NCI-H2107 treated with DMSO at 0.1 percent for 48 hours (cell line): Measurements from ENCODE around the gene EDNRB.
"Not testable (repeated sequence)": the region's sequence is repeated elsewhere in the genome, so short reads cannot be mapped to it uniquely, and the experiment has no call there.

ENCODE experiments used
- DNase-seq: peaks from one replicate; lab custom pipeline; 2025; ENCODE audit not compliant: unreplicated experiment; lab: John Stamatoyannopoulos, UW

EDNRB gene

DNA sequence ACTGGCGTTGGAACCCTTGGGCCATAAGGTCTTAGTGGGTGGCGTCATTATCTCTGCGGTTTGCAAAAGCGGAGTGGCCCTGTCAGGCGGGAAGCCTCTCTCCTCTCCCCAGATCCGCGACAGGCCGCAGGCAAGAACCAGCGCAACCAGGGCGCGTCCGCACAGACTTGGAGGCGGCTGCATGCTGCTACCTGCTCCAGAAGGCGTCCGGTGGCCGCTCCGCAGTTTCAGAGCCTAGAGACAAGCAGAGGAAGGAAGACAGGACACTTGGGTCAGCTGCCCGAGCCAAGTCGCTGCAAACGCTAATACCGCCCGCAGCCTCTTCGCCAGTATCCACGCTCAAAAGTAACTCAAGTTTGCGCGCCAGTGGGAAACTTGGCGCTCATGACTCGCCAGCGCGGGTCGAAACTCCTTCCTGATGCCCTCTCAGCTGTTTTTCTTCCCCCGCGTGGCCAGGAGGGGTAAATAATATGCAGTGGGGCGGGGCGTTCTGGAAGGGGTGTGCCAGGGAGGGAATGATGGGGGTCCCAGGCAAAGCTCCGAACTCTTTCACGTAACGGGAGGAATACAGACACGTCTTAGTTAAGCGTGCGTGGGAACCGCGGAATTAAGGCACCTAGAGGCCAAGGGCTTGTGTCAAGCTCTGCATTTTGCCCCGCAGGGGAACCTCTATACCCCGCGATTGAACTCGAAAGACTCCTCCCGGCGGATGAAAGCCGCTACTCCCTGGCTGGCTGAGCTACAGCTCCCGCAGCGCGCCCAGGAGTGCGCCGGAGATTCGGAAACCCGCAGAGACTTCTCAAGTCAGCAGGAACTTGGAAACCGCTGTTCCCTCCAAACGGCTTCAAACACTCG, at the start of gene EDNRB:
Gene EDNRB, minus strand, starts transcription at position 441 of the 855 bp plus-strand sequence. Its CDS starts 258 bp downstream, at position 183.
- DNase-seq, result no peak

DNA sequence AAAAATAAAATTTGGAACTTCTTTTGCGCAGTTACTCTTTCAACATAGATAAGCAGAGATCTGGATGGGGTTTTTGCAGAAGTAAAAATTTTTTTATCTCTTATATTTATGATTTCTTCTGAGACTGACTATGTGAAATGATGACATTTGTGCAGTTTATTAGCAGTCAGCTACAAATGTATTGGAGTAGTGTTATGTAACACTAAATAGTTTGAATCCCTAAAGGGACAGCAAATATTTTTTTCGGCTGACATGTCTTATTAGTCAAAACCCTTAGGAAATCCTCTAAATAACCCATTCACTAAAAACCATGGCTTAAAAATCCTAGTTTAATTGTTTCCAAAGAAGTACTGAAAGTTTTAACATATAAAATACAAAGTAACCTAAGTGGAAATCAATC, 48.0 kb upstream of the EDNRB start:
- DNase-seq, result no peak

DNA sequence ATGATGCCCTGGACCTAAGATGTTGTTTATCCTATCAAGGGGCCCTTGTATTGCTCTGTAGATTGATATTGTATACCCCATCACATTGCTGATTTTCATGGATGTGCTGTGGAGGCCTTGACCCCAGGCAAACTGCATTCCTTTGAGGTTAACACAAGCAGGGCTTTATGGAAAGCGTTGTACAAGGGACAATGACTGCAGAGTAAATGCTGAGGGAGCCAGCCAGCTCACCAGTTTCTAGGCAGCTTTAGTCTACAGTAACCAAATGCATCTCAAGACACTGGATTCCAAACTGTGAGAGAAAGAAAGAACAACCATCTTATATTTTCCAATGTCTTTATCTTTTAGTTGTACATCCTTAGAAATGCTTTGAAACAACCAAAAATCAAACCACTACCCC, 34.1 kb upstream of the EDNRB start:
- DNase-seq, result no peak

DNA sequence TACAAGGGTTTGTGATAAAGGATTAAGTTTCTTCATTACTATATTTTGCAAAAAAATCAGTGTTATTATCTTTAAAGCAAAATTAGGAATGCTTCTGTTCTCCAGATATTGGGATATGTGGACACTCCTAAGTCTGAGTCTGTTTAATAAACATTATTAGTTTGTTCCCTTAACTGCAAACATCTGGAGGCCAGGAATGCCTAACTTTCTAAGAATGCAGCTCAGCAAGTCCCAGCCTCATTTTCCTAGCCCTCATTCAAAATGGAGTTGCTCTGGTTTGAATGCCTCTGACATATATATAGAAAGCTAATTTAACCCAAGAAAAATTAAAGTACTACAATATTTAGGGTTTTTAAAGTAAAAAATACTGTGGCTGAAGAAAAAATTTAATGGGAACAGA, 33.6 kb upstream of the EDNRB start:
- no peak for DNase-seq

DNA sequence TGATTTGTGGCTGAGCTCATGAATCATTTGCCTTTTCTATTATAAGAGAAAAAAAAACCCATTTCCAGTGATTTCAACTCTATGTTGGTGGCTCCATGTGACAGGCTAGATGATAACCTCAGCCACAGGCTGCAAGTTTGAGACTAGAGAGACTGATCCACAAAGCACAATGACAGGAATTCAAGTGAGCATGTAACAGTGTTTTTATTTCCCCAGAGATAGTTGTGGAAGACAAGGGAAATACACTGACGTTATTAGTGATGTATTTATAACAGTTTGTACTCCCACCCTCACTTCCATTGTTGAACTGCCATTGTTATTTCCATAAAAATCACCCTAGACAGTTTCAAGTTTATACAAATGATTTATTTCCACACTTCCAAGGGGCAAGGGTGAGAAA, 27.9 kb upstream of the EDNRB start:
- no peak for DNase-seq

DNA sequence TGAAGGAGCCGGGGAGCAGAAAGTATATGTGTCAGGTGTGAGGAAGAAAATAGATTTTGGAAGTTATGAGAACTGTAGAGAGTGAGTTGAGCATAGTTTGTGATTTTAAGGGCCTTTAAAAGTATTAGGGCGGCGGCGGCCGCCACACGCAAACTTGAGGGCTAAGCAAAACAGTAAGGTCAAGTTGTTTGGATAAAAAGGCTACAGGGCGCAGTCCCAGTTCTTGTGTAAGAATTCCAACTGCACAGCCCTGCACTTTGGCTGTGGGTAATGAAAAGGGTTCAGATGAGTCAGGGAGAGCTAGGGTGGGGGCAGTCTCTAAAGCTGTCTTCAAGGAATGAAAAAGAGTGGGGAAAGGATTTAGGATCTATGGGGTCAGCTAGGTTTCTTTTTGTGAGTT, 16.4 kb upstream of the EDNRB start:
- not testable (repeated sequence) for DNase-seq

DNA sequence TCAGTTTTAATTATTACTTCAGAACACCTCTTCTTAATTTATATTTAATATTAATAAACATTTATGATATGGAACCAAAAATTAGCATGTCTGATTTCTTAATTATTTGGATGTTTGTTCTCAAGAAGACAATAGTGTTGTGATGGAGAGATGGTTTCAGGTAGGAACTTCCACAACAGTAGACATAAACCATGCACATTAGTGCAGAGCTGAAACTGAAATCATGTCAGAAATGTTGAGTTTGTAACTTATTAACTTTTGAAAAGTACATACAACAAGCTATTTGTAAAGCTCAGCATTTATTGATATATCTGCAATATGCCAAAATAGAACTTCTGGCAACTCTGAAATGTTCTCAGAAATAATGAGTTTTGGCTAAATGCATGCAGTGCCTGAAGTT, 11.8 kb upstream of the EDNRB start:
- DNase-seq, result no peak

DNA sequence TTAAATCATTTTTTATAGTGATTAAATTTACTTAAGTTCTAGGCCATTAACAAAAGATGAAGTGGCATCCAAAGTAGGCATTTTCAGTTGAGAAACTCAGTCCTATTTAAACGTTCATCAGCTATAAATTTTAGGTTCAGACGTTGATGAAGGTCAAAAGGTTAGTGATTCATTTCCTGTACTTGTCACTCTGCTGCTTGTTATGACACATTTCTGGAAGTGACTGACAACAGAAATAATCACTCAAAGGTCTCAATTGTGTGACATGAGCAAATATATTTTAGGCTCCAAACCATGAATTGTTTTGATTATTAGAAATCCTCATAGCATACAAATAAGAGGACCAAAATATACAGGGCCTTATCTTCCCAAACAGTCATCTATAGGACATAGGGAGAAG, 10.3 kb upstream of the EDNRB start:
- DNase-seq, result no peak

DNA sequence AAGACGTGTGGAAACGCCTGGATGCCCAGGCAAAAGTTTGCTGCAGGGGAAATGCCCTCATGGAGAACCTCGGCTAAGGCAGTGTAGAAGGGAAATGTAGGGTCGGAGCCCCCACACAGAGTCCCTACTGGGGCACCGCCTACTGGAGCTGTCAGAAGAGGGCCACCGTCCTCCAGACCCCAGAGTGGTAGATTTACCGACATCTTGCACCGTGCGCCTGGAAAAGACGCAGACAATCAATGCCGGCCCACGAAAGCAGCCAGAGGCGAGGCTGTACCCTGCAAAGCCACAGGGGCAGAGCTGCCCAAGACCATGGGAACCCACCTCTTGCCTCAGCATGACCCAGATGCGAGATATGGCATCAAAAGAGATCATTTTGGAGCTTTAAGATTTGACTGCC, 7.0 kb upstream of the EDNRB start:
- DNase-seq, result no peak

DNA sequence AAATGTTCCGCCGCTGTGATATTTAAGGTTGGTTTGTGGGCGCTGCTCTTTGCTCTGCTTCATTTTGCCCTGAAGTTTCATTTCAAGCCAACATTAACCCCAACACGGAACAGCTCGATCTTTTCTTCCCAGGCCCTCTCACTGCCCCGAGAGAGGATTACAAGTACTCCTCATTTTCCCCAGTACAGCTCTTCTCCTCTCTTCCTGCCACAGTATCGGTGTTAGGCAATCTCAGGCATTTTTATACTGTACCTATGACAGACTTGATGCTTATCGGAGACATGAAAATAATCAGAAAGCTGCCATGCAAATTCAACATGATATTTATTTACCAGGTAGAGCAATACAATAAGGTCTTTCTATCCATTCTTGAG, 1.3 kb upstream of the EDNRB start:
- DNase-seq, result no peak

DNA sequence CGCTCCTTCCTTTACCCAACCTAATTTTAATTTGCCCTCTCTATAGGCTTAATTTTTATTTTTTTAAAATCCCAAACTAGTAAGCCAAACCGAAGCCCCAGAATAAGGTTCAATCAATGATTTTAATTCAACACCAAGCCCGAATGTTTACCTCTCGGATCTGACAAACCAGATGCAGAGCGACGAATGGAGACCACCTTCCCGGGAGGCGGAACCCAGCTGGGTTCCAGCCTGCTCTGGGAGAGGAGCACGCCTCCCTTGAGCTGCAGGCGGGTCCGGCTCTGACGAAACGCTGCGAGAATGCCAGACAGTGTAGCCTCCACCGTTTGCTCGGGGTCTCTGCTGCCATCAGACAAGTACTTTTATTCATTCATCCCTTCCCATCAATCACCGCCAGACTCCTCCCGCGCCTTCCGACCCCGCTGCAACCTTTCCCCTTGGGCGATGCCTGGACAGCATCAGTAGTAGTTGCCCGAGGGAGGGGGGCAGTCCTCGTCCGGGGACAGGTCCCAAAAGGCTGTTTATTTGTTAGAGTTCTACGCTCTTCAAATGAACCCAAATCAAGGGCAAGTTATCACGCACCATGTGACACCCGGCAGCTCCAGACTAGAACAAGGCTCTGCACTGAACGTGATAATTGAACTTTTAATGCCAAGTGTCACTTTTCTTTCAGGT, 752 bp upstream of the EDNRB start:
- DNase-seq, result no peak

DNA sequence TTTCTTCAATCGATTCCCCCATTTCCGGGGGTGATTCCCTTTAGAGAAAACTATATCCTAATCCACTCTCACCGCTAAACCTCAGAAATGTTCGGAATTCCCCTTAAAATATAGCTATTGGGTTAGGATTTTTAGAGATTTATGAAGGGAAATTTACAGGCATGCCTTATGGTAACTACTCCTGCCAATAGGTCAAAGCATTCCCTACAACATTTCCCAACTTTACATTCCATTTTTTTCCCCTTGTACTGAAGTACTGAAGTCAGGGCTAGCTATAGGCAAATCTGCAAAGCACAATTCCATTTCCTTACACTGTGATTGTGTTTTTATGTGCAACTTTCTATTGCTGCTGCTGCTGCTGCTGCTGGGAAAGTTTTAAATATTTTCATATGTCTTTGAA, 2.1 kb downstream of the EDNRB start:
- no peak for DNase-seq

DNA sequence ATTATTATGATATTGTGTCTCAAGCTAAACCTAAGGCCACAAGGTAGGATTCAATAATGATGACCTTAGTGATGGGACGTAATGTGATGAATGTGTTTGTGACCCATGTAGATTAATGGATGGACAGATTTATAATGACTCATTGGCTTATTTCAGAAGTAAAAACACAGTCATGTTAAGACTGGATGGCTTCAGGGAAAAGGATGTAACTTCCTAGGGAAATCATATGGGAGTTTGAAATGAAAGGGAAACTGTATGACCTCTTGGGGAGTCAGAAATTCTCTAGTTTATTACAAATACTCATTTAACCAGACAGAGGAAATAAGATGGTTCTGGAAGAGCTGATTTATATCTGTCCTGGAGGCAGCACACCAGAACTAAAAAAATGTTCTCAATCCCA, 2.9 kb downstream of the EDNRB start:
- DNase-seq, result no peak

DNA sequence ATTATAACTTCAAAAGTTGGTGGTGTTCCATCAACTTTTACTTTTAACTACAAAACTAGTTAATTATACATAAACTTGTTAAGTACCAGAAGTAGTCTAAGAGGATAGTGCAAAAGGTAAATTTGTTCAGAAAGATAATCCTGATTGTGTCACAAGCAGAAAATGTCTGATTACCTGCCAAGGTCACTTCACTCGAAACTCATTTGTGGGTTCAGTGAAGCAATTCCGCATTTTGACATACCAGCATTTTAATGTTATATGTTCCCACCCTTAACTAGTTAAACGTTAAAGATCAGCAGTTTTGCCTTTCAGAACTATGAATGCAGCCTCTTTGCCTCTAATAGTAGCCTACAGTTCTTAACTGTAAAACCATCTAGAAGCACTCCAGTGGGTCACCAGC, 5.6 kb downstream of the EDNRB start:
- DNase-seq, result no peak

DNA sequence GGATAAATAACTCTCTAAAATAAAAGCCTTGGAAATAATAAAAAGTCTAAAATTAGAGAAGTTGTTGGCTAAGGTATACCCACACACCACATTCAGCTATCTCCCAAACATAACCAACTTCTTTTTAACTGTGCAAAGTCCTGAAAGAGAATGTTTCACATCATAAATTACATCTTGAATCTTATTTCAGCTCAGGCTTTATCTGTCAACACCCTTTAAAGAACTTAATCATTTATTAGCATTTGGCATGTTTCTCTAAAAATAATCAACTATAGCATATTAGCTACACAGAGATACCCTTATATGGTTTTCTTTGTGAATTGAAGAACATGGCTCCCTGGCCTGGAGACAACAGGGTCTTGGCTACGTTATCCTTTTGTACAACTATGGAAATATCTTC, 6.9 kb downstream of the EDNRB start:
- DNase-seq, result no peak

DNA sequence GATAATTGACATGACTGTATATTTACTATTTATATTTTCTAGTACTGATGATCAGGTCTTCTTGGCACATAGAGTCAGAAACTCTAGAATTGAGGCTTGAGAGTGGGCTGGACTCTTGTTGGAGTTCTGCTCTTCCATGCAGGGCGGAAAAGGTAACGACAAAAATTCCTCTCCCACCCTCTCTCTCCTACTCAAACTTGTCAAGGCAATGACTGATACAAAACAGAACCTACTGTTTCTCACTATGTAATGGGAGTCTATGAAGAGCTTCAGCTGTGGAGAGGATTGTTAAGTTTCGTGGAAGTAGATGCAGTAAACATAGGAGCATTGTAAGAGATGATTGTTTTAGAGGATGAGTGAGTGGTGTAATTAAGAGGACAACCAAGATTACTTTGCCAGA, 8.8 kb downstream of the EDNRB start:
- DNase-seq, result no peak

DNA sequence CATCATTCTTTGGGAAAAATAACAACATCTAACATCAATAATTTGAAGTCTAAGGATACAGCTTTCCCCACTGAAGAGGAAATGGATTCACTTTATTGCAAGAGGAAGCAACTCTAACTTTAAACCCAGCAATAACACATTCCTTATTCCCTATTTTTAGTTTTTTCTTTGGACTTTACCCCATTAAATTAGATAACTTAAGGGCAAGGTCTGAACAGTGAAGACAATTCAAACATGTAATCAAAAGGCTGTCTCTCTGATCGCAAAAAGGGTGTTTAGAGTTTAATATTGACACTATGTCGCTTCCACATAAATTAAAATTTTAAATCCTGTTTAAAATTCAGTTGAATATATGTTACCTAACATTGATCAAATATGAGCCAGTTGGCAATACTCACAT, 10.1 kb downstream of the EDNRB start:
- DNase-seq, result no peak

DNA sequence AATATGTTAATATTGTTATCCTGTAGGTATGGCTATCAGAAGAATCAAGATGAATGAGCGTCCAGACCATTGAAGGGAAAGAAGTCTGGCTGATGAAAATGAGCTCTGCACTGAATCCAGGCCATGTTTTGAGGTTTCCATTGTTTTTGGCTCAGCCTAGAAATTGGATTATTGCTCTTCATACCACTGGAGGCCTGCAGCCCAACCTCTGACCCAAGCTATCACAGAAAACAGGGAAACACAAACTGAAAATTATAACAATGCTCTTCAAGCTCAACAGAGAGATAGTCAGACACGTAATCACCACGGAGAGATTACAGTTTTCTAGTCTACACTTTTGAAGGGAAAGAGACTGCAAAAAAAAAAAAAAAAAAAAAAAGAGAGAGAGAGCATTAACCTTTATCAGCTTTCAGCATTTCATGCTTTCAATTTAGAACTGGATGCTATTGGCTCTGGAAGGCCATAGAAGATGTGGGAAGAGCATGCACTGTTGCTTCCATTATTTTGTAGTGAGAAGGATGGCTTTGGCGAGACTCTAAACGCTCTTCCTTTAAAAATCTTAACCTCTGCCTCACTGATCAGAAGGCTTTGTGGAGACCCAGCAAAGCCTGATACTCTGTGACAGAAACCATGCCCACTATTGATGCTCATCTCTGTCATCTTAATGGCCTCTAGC, 10.8 kb downstream of the EDNRB start:
- no peak for DNase-seq

DNA sequence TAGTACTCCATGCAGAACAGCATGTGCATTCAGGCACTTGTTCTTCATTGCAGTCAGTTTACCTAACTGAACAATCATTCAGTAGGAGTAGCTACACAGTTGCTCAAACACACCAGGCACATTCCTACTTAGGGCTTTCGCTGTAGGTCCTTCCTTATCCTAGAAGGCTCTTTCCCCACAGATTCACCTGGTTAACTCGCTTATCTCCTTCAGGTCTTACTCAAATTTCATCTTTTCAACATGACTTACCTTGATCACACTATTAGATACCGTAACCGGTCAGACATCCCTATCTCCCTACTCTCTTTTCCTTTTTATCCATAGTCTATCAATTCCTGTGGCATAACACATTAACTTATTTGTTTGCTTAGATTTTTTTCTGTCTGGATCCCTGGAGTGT, 14.6 kb downstream of the EDNRB start:
- no peak for DNase-seq

DNA sequence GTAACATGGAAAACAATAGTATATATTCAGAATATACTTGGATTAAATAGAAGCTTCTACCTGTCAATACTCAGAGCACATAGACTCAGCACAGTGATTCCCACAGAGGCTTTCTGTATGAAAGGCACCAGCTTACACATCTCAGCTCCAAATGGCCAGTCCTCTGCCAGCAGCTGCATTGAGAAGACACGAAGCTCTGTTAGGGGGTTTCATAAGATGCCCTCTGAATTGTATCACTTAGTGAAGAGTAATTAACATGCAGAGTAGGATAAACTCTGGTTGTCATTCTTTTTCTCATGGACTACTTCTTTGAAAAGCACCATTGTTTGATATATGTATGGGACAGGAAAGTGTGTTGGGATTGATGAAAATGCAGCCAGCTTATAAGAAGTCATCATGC, 15.2 kb downstream of the EDNRB start:
- DNase-seq, result no peak

DNA sequence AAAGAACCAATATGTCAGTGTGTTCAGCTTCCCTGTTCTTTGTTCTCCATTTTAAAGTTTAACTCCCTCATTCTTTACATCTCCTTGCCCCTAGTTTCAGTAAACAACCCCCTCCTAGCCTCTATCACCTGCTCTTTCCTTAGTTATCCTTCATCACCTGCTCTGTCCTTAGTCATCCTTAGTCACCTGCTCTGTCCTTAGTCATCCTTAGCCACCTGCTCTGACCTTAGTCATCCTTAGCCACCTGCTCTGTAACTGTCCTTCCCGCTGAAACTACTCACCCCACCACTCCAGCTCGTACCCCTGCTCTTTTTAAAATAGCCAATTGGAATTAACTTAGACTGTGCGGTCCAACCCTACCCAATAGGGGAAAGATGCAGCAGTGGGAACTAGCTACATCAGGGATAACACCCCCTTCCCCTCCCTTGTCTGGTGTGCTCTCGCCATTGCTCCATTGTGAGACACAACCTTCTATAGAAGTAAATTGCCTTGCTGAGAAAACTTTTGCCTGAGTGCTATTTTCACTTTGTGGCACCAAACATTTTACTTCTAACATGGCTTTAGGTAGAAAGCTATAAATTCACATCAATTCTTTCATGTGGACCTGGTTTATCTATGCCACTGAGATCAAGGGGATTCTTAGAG, 16.2 kb downstream of the EDNRB start:
- DNase-seq, result no peak

DNA sequence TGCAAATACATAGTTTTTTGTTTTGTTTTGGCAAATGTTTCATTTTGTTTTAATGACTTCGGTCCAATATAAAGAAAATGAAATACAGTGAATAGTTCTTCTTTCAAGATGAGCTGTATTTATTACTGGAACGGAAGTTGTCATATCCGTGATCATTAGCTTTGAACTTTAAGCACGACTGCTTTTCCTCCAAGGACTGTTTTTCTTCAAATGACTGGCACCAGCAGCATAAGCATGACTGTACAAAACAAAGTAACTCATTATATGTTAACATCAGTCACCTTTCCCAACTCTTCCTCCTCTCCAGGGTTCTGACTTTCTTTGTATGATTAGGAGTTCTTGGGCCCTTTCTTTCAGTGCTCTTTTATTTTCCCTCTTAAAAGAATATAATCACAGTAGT, 20.5 kb downstream of the EDNRB start:
- no peak for DNase-seq
